Spleen (tissue), 11 donors: ENCODE results near the gene FAM222A. TPM values are rescaled to one million over a fixed set of nuclear protein-coding genes. Genes with fewer than 3 reads are reported as not detected.

ENCODE experiments used
- DNase-seq: peaks from one replicate; pipeline ENCODE4 v3.0.0-alpha.2; 2020
- H3K27ac ChIP-seq, 8 donors: fragments of 200-600 bp; sonication (generic) in 7 of 8; 1 replicate in 4 of 8; 2 replicates in 4 of 8; pipeline versions ENCODE4 v1.5.0 to v1.8.0; 2016 to 2021; ENCODE audit warnings: inconsistent platforms in 4 of 8, mild to moderate bottlenecking in 4 of 8, moderate library complexity in 1 of 8
- H3K27me3 ChIP-seq, 7 donors: fragments of 200-600 bp; sonication (generic) in 6 of 7; replicated peaks in 1 of 7; 1 replicate in 4 of 7; 2 replicates in 3 of 7; pipeline versions ENCODE4 v1.5.0 to v1.8.0; 2016 to 2021; ENCODE audit warnings: inconsistent platforms in 3 of 7, mild to moderate bottlenecking in 1 of 7
- H3K36me3 ChIP-seq, 6 donors: fragments of 200-600 bp; sonication (generic) in 5 of 6; 1 replicate in 4 of 6; 2 replicates in 2 of 6; pipeline versions ENCODE4 v1.5.0 to v1.8.0; 2016 to 2021; ENCODE audit warnings: inconsistent platforms in 2 of 6
- H3K4me1 ChIP-seq, 6 donors: fragments of 200-600 bp; sonication (generic) in 5 of 6; 1 replicate in 3 of 6; 2 replicates in 3 of 6; pipeline versions ENCODE4 v1.5.0 to v1.8.0; 2016 to 2021; ENCODE audit warnings: inconsistent platforms in 3 of 6
- H3K4me3 ChIP-seq, 8 donors: fragments of 200-600 bp; sonication (generic) in 7 of 8; 1 replicate in 4 of 8; 2 replicates in 4 of 8; pipeline versions ENCODE4 v1.5.0 to v1.8.0; 2016 to 2021; ENCODE audit warnings: inconsistent platforms in 4 of 8, mild to moderate bottlenecking in 4 of 8, moderate library complexity in 2 of 8
- H3K9me3 ChIP-seq, 8 donors: fragments of 200-600 bp; sonication (generic) in 7 of 8; 1 replicate in 4 of 8; 2 replicates in 4 of 8; pipeline versions ENCODE4 v1.5.0 to v1.8.0; 2016 to 2021; ENCODE audit warnings: inconsistent platforms in 4 of 8
- CTCF ChIP-seq, 11 experiments: fragments of 200-600 bp in 7 of 11; fragments of 450-650 bp in 4 of 11; sonication (generic) in 4 of 11; IDR thresholded peaks in 8 of 11; conservative IDR thresholded peaks in 3 of 11; 1 replicate in 7 of 11; 2 replicates in 4 of 11; pipeline versions ENCODE4 v1.4.0 to v1.8.0; 2016 to 2021; ENCODE audit warnings: antibody characterized with exemption in 11 of 11, inconsistent platforms in 4 of 11, mild to moderate bottlenecking in 1 of 11
- POLR2A ChIP-seq, 3 donors: fragments of 450-650 bp; IDR thresholded peaks; one replicate each; pipeline ENCODE4 v1.5.1; 2017; ENCODE audit warnings: antibody characterized with exemption in 3 of 3, mild to moderate bottlenecking in 1 of 3
- POLR2AphosphoS5 ChIP-seq, 3 donors: sonication (generic); formaldehyde crosslinking; IDR thresholded peaks; one replicate each; pipeline ENCODE4 v1.5.1; 2017; ENCODE audit warnings: antibody characterized with exemption in 3 of 3
- WGBS, 5 donors: extraction: QIAGEN DNeasy Blood & Tissue Kit in 3 of 5; methylation state at CpG; one replicate each; pipeline versions ENCODE4 v1.1.5 to v1.1.7; 2013 to 2018; 5-methylcytosine and 5-hydroxymethylcytosine counted together
- intact Hi-C: fragments of 100-400 bp; cut with DNase I; formaldehyde crosslinking; loops from one replicate; pipeline ENCODE4 v1.15.0; 2023; ENCODE audit warnings: low total_unique reads
- polyA plus RNA-seq, 3 donors: library from polyadenylated mRNA; stranded (reverse); fragments of 200-250 nt; gene quantifications; one replicate each; pipeline ENCODE4 v1.2.1, GENCODE V29; 2013
- total RNA-seq, 7 donors: library from RNA; depleted of rRNA in 3 of 7; stranded (reverse); fragments of >200 nt in 3 of 7; fragmentation: NEBNext Ultra II Directional in 4 of 7; extraction: Animal tissue kit (Norgen Biotek cat#: 25700) in 4 of 7; gene quantifications; one replicate each; pipeline versions ENCODE4 v1.1.0 to v1.2.1, GENCODE V29; 2016 to 2021
- donor health status: healthy with polysubstance abuse.
- donor health status: DM: no; HTN: no; CAD: no; lungs with moderate emphysema.
- donor health status: DM: no; HTN: no; CAD: no.
- donor health status: Bipolar disorder and iron deficiency.
- donor health status: healthy.
- donor health status: DM: no; HTN: no; CAD: no.
- donor health status: DM: yes; HTN: yes; CAD: no.

Gene FAM222A
- total and polyA plus RNA-seq, 10 donors: 1.3 to 30.7 (median 16.8) TPM

- Histone ChIP-seq H3K27ac (no peak overlapping the region), H3K27me3 (peaks cover 0 to 14% (median 0%) of the 10 kb centered on the region in 7 donors), H3K4me1 (no peaks in the 10 kb centered on the region), H3K9me3 (no peaks in the 10 kb centered on the region), H3K36me3 (no peaks in the 10 kb centered on the region), H3K4me3 (no peak overlapping the region)
- WGBS, 5 donors: 88 to 93% (median 89%) methylated on average over 9 of the region's 9 CpGs
- no peak for DNase-seq
- TF ChIP-seq POLR2AphosphoS5 (IDR thresholded peaks at IDR 0.05) (no peak), CTCF (IDR thresholded peaks at IDR 0.05 in 8 of 11, conservative IDR thresholded peaks at IDR 0.05 in 3 of 11) (no peak), POLR2A (IDR thresholded peaks at IDR 0.05) (no peak)
- intact Hi-C loops: no loop called here
Observed at GRCh38 chr12:109818253-109818652, 104.6 kb downstream of the FAM222A start.

GRCh38 chr12:109818905-109819500 is 105.4 kb downstream of the FAM222A start:
- H3K9me3 ChIP-seq: no peaks in the 10 kb centered on the region
- 57 to 81% (median 67%) methylated on average over 10 of the region's 10 CpGs for WGBS, 5 donors
- DNase-seq: no peak

More at GRCh38 chr12:109818905-109819500, 105.4 kb downstream of the FAM222A start:
- TF ChIP-seq CTCF (IDR thresholded peaks at IDR 0.05 in 8 of 11, conservative IDR thresholded peaks at IDR 0.05 in 3 of 11) (no peak), POLR2A (IDR thresholded peaks at IDR 0.05) (no peak), POLR2AphosphoS5 (IDR thresholded peaks at IDR 0.05) (no peak)
- Histone ChIP-seq H3K36me3 (no peaks in the 10 kb centered on the region), H3K27me3 (peaks cover 0 to 14% (median 0%) of the 10 kb centered on the region in 7 donors), H3K27ac (no peak overlapping the region), H3K4me1 (no peaks in the 10 kb centered on the region), H3K4me3 (no peak overlapping the region)
- intact Hi-C loops: no loop called here

Other genes starting within 250 kb of the FAM222A start
- 10 to 100 TPM; 43.4 to 72.5 (median 49.9) TPM for gene KCTD10, start 236.5 kb upstream of the FAM222A start, total RNA-seq
- gene KCTD10, start 236.5 kb upstream of the FAM222A start, polyA plus RNA-seq: 10 to 100 TPM; 10.4 to 20.6 (median 11.7) TPM
- gene UBE3B, start 236.2 kb upstream of the FAM222A start, total RNA-seq: 10 to 100 TPM; 33.1 to 63.1 (median 43.1) TPM
- gene UBE3B, start 236.2 kb upstream of the FAM222A start, polyA plus RNA-seq: 1 to 10 TPM; 5.7 to 9.2 (median 6.9) TPM
- gene MMAB, start 140.3 kb upstream of the FAM222A start, total RNA-seq: 10 to 100 TPM; 14.5 to 23.0 (median 19.3) TPM
- gene MMAB, start 140.3 kb upstream of the FAM222A start, polyA plus RNA-seq: 10 to 100 TPM; 31.1 to 41.7 (median 33.6) TPM
- gene MVK, start 140.0 kb upstream of the FAM222A start, total RNA-seq: 10 to 100 TPM in 2 of 7 donors, 1 to 10 TPM in 5; 6.2 to 11.4 (median 9.2) TPM
- 10 to 100 TPM in 2 of 3 donors, 1 to 10 TPM in 1; 7.8 to 16.5 (median 11.3) TPM for gene MVK, start 140.0 kb upstream of the FAM222A start, polyA plus RNA-seq
- gene TRPV4, start 119.6 kb downstream of the FAM222A start, total RNA-seq: 1 to 10 TPM; 3.9 to 8.0 (median 5.0) TPM
- 1 to 10 TPM in 2 of 3 donors, under 1 TPM in 1; 0.49 to 1.2 (median 1.1) TPM for gene TRPV4, start 119.6 kb downstream of the FAM222A start, polyA plus RNA-seq
- gene GLTP, start 166.7 kb downstream of the FAM222A start, total RNA-seq: 10 to 100 TPM; 25.6 to 45.5 (median 35.0) TPM
- 10 to 100 TPM; 26.3 to 31.5 (median 30.3) TPM for gene GLTP, start 166.7 kb downstream of the FAM222A start, polyA plus RNA-seq
- 10 to 100 TPM; 21.8 to 35.9 (median 29.0) TPM for gene TCHP, start 186.4 kb downstream of the FAM222A start, total RNA-seq
- gene TCHP, start 186.4 kb downstream of the FAM222A start, polyA plus RNA-seq: 10 to 100 TPM in 1 of 3 donors, 1 to 10 TPM in 2; 7.3 to 12.5 (median 7.6) TPM